Endothelial cell of umbilical vein (primary cell): ENCODE data around the gene CRY1. TPM values are rescaled to one million over a fixed set of nuclear protein-coding genes. Genes with fewer than 3 reads are reported as not detected.

Experiments
- BruUV-seq: library from RNA; stranded (reverse); fragments of 400-500 nt; replicated peaks from 2 replicates; lab custom pipeline; 2021; lab: Mats Ljungman, UMichigan
- CTCF ChIA-PET: fragments of 300-600, 350-600 bp; sonication (Branson Sonifier 250); formaldehyde crosslinking; loops from one replicate; lab custom pipeline; 2021; ENCODE audit warnings: antibody characterized with exemption, inconsistent platforms; lab: Charles Lee
- POLR2A ChIA-PET: fragments of 300-600, 350-600 bp; sonication (Branson Sonifier 250); formaldehyde crosslinking; loops from one replicate; lab custom pipeline; 2021; ENCODE audit warnings: antibody characterized with exemption, inconsistent platforms; lab: Charles Lee
- DNase-seq: peaks from one replicate; pipeline ENCODE4 v3.0.0-alpha.2; 2011; ENCODE audit warnings: low read depth, low spot score
- FAIRE-seq: peaks from 2 replicates; lab custom pipeline; 2011; peaks lifted over from hg19 to GRCh38; lab: Jason Lieb, UNC
- H2AFZ ChIP-seq: 2 replicates; pipeline ENCODE4 v1.6.0; 2012; ENCODE audit warnings: low read depth, low read length, control low read depth, inconsistent platforms
- H3K27ac ChIP-seq: 2 replicates; pipeline ENCODE4 v1.5.1; 2011; ENCODE audit warnings: low read depth, mild to moderate bottlenecking, control low read depth, low read length, moderate library complexity; ENCODE audit not compliant: insufficient read depth
- H3K27me3 ChIP-seq, 2 experiments: 2 replicates each; pipeline versions ENCODE4 v1.6.0 to v1.6.1; 2011; ENCODE audit warnings: low read length in 2 of 2, mixed read lengths in 1 of 2; ENCODE audit not compliant: control insufficient read depth in 2 of 2, insufficient read depth in 2 of 2
- H3K36me3 ChIP-seq, 2 experiments: 2 replicates in 1 of 2; 3 replicates in 1 of 2; pipeline ENCODE4 v1.5.1; 2011; ENCODE audit warnings: low read length in 2 of 2, mild to moderate bottlenecking in 1 of 2, moderate library complexity in 1 of 2; ENCODE audit not compliant: control insufficient read depth in 2 of 2, insufficient read depth in 2 of 2; ENCODE audit errors: extremely low read depth in 1 of 2
- H3K4me1 ChIP-seq: 3 replicates; pipeline ENCODE4 v1.5.1; 2011; ENCODE audit warnings: mild to moderate bottlenecking, low read length; ENCODE audit not compliant: control insufficient read depth, insufficient read depth; ENCODE audit errors: extremely low read depth
- H3K4me2 ChIP-seq: 2 replicates; pipeline ENCODE4 v1.6.1; 2011; ENCODE audit warnings: low read length, control low read depth, mixed read lengths; ENCODE audit not compliant: insufficient read depth
- H3K4me3 ChIP-seq, 3 experiments: fragments of 200-600 bp in 1 of 3; sonication (generic), shearing (Covaris generic) in 1 of 3; replicated peaks in 1 of 3; 2 replicates each; pipeline ENCODE4 v1.5.1; 2011 to 2016; ENCODE audit warnings: control low read depth in 3 of 3, low read length in 3 of 3, mild to moderate bottlenecking in 2 of 3, inconsistent platforms in 1 of 3, low read depth in 1 of 3, moderate library complexity in 1 of 3; ENCODE audit not compliant: insufficient read depth in 1 of 3
- H3K79me2 ChIP-seq: 2 replicates; pipeline ENCODE4 v1.6.0; 2012; ENCODE audit warnings: low read length, inconsistent platforms; ENCODE audit not compliant: control insufficient read depth, insufficient read depth
- H3K9ac ChIP-seq: replicated peaks from 2 replicates; pipeline ENCODE3; 2011; ENCODE audit warnings: low read length, control low read depth; ENCODE audit not compliant: insufficient read depth; ENCODE audit errors: extremely low read depth
- H3K9me1 ChIP-seq: replicated peaks from 3 replicates; pipeline ENCODE4 v1.6.0; 2011; ENCODE audit warnings: mild to moderate bottlenecking, low read length; ENCODE audit not compliant: control insufficient read depth, insufficient read depth; ENCODE audit errors: extremely low read depth
- H3K9me3 ChIP-seq: replicated peaks from 2 replicates; pipeline ENCODE4 v1.5.1; 2012; ENCODE audit warnings: low read length, inconsistent platforms; ENCODE audit not compliant: control insufficient read depth, insufficient read depth
- H4K20me1 ChIP-seq: replicated peaks from 2 replicates; pipeline ENCODE3; 2011; ENCODE audit warnings: mild to moderate bottlenecking, low read length; ENCODE audit not compliant: control insufficient read depth, insufficient read depth; ENCODE audit errors: extremely low read depth
- CTCF ChIP-seq, 2 donors: IDR thresholded peaks; 1 replicate in 1 of 2; 2 replicates in 1 of 2; pipeline ENCODE4 v1.5.1; 2011; ENCODE audit warnings: low read length in 2 of 2, mild to moderate bottlenecking in 2 of 2, moderate library complexity in 2 of 2, control low read depth in 1 of 2, inconsistent platforms in 1 of 2, low read depth in 1 of 2; ENCODE audit not compliant: insufficient read depth in 1 of 2; ENCODE audit errors: extremely low read depth in 1 of 2
- EZH2 ChIP-seq: IDR thresholded peaks from 2 replicates; pipeline ENCODE4 v1.6.1; 2012; ENCODE audit warnings: borderline replicate concordance, low read depth, mild to moderate bottlenecking, moderate library complexity, low read length, inconsistent platforms; ENCODE audit not compliant: severe bottlenecking
- FOS ChIP-seq: IDR thresholded peaks from 2 replicates; pipeline ENCODE4 v1.6.1; 2011; ENCODE audit warnings: mild to moderate bottlenecking, low read length, moderate library complexity, borderline replicate concordance; ENCODE audit not compliant: insufficient read depth
- GATA2 ChIP-seq: IDR thresholded peaks from 2 replicates; pipeline ENCODE4 v1.7.0; 2011; ENCODE audit warnings: low read depth, mild to moderate bottlenecking, moderate library complexity, mixed read lengths, low read length; ENCODE audit not compliant: insufficient read length, insufficient read depth
- JUN ChIP-seq: IDR thresholded peaks from 2 replicates; pipeline ENCODE4 v1.6.1; 2011; ENCODE audit warnings: borderline replicate concordance, low read depth; ENCODE audit not compliant: insufficient read length, insufficient read depth
- MYC ChIP-seq: IDR thresholded peaks from one replicate; pipeline ENCODE4 v1.6.1; 2011; ENCODE audit warnings: mild to moderate bottlenecking, low read depth, low read length
- POLR2A ChIP-seq: IDR thresholded peaks from 2 replicates; pipeline ENCODE4 v1.6.1; 2012; ENCODE audit warnings: low read depth, mild to moderate bottlenecking, control low read depth, low read length
- POLR2AphosphoS5 ChIP-seq: IDR thresholded peaks from 2 replicates; pipeline ENCODE4 v1.6.1; 2012; ENCODE audit warnings: low read depth, mild to moderate bottlenecking, control low read depth, low read length, moderate library complexity; ENCODE audit not compliant: insufficient read depth
- dilution Hi-C: fragments of 300-500 bp; cut with MboI; formaldehyde crosslinking; loops from one replicate; pipeline ENCODE4 v1.15.0; 2019; ENCODE audit warnings: low sequenced_read_pairs; ENCODE audit not compliant: extremely low pct_ligation_motif_present
- intact Hi-C: fragments of 100-400 bp; cut with micrococcal nuclease; formaldehyde crosslinking; loops from one replicate; pipeline ENCODE4 v1.10.0; 2022
- polyA plus RNA-seq, 4 experiments: library from polyadenylated mRNA; depleted of rRNA in 3 of 4; stranded (reverse) in 3 of 4; unstranded in 1 of 4; fragments of >200 nt; gene quantifications; 2 replicates each; pipeline versions ENCODE4 v1.2.1 to v1.2.3, GENCODE V29; 2011 to 2012; ENCODE audit warnings: missing spikeins in 1 of 4
- total RNA-seq: library from RNA; stranded (reverse); gene quantifications from 2 replicates; pipeline ENCODE4 v1.2.3, GENCODE V29; 2021
- TF ChIP-seq, protein P1 (sequence below): IDR thresholded peaks from 2 replicates; pipeline ENCODE4 v1.6.1; 2011; ENCODE audit not compliant: insufficient read depth, insufficient read length

Gene CRY1
- total and polyA plus RNA-seq, 2 donors (not counting 3 experiments of a cell fraction or from before 2014, with no cell fraction given), result 11.4 to 21.0 TPM

DNA sequence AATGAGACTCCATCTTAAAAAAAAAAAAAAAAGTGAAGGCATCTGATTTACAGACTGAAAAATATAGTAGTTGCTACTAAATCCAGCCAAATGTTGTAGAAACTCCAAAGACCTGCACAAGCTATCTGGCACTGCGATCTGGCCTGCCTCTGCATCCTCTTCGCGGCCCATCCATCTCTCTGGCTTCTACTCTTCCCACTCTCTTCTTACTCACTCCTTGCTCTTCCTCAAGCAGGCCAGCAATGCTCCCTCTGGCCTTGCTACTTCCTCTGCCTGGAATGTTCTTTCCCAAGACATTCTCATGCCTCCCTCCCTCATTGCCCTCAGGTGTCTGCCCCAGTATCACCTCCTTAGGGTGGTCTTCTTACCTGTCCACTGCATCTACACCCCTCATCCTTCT is 9.7 kb upstream of the CRY1 start:
- H3K9me3 ChIP-seq, result no peaks in the 10 kb centered on the region
- POLR2A ChIA-PET, result no interaction called here
- no TSS peak for BruUV-seq
- CTCF ChIA-PET, result interaction anchor here (1.7 to 4.0 kb wide), 2 partner anchors 11 to 120 kb away, joined by 6 to 109 read pairs; partner anchors contain the start of gene CRY1
- H3K27ac ChIP-seq, result no peak overlapping the region
- no peak overlapping the region for H3K4me3 ChIP-seq
- peaks cover 3% of the 10 kb centered on the region for H3K4me1 ChIP-seq
- no peak overlapping the region for H3K4me2 ChIP-seq
- no peak for FAIRE-seq
- no peak overlapping the region for H2AFZ ChIP-seq
- peaks cover 8 to 17% of the 10 kb centered on the region in 2 experiments for H3K27me3 ChIP-seq
- intact Hi-C loops, result no loop called here
- H3K79me2 ChIP-seq, result no peaks in the 10 kb centered on the region
- no peaks in the 10 kb centered on the region for H3K9me1 ChIP-seq
- no peak overlapping the region for H3K9ac ChIP-seq
- dilution Hi-C loops, result no loop called here
- DNase-seq, result no peak
- TF ChIP-seq EZH2 (no peak), GATA2 (no peak), CTCF (IDR thresholded peaks at IDR 0.05; ENCODE audit: extremely low read depth in 1 of 2, insufficient read depth in 1 of 2, low read depth in 1 of 2, low read length in 2 of 2) (no peak), MYC (no peak), POLR2A (no peak), POLR2AphosphoS5 (no peak), JUN (no peak), FOS (no peak)
- TF ChIP-seq, protein P1, sequence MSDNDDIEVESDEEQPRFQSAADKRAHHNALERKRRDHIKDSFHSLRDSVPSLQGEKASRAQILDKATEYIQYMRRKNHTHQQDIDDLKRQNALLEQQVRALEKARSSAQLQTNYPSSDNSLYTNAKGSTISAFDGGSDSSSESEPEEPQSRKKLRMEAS, result no peak
- H3K36me3 ChIP-seq, result no peaks in the 10 kb centered on the region
- no peaks in the 10 kb centered on the region for H4K20me1 ChIP-seq
